HEK293 (cell line): Measurements from ENCODE around the gene AP1B1.

Experiments used
- ATF2 ChIP-seq: fragments of 450-650 bp; formaldehyde crosslinking; IDR thresholded peaks from 2 replicates; pipeline ENCODE4 v1.5.1; 2016; ENCODE audit warnings: missing biosample characterization, missing genetic modification characterization, low read depth
- CTCF ChIP-seq: fragments of 450-650 bp; formaldehyde crosslinking; IDR thresholded peaks from 2 replicates; pipeline ENCODE4 v1.5.1; 2016; ENCODE audit warnings: missing biosample characterization, missing genetic modification characterization
- FEZF1 ChIP-seq: fragments of 450-650 bp; formaldehyde crosslinking; IDR thresholded peaks from 2 replicates; pipeline ENCODE4 v1.5.1; 2016; ENCODE audit warnings: missing biosample characterization, missing genetic modification characterization
- GLI2 ChIP-seq: fragments of 450-650 bp; formaldehyde crosslinking; IDR thresholded peaks from 2 replicates; pipeline ENCODE4; 2017; ENCODE audit warnings: missing biosample characterization, missing genetic modification characterization, low read depth, borderline replicate concordance
- IKZF3 ChIP-seq: fragments of 450-650 bp; IDR thresholded peaks from 2 replicates; pipeline ENCODE4 v1.5.0; 2018; ENCODE audit warnings: missing biosample characterization, mild to moderate bottlenecking, missing genetic modification characterization, moderate library complexity
- KLF10 ChIP-seq: fragments of 450-650 bp; IDR thresholded peaks from 2 replicates; pipeline ENCODE4 v1.5.1; 2018; ENCODE audit warnings: missing biosample characterization, mild to moderate bottlenecking, missing genetic modification characterization
- PATZ1 ChIP-seq: fragments of 450-650 bp; formaldehyde crosslinking; IDR thresholded peaks from 2 replicates; pipeline ENCODE4 v1.5.1; 2016; ENCODE audit warnings: missing biosample characterization, missing genetic modification characterization
- PRDM6 ChIP-seq: fragments of 450-650 bp; formaldehyde crosslinking; IDR thresholded peaks from 2 replicates; pipeline ENCODE4 v1.5.1; 2017; ENCODE audit warnings: missing biosample characterization, missing genetic modification characterization
- REST ChIP-seq: fragments of 450-650 bp; formaldehyde crosslinking; IDR thresholded peaks from 2 replicates; pipeline ENCODE4 v1.5.1; 2016; ENCODE audit warnings: missing biosample characterization, missing genetic modification characterization
- SP2 ChIP-seq: fragments of 450-650 bp; formaldehyde crosslinking; IDR thresholded peaks from 2 replicates; pipeline ENCODE4 v1.5.1; 2016; ENCODE audit warnings: missing biosample characterization, missing genetic modification characterization
- YY1 ChIP-seq: fragments of 450-650 bp; formaldehyde crosslinking; IDR thresholded peaks from 2 replicates; pipeline ENCODE4 v1.5.1; 2018; ENCODE audit warnings: missing biosample characterization, missing genetic modification characterization
- ZBTB1 ChIP-seq: fragments of 450-650 bp; formaldehyde crosslinking; IDR thresholded peaks from 2 replicates; pipeline ENCODE4 v1.5.1; 2016; ENCODE audit warnings: missing biosample characterization, missing genetic modification characterization
- ZBTB26 ChIP-seq: fragments of 450-650 bp; formaldehyde crosslinking; optimal IDR thresholded peaks from 2 replicates; pipeline ENCODE3; 2016; ENCODE audit warnings: missing biosample characterization, mild to moderate bottlenecking, missing genetic modification characterization
- ZFP41 ChIP-seq: fragments of 450-650 bp; formaldehyde crosslinking; IDR thresholded peaks from 2 replicates; pipeline ENCODE4 v1.5.1; 2016; ENCODE audit warnings: missing biosample characterization, missing genetic modification characterization, borderline replicate concordance
- ZNF174 ChIP-seq: fragments of 450-650 bp; formaldehyde crosslinking; IDR thresholded peaks from 2 replicates; pipeline ENCODE4 v1.5.0; 2017; ENCODE audit warnings: missing biosample characterization, mild to moderate bottlenecking, missing genetic modification characterization
- ZNF362 ChIP-seq: fragments of 450-650 bp; formaldehyde crosslinking; IDR thresholded peaks from 2 replicates; pipeline ENCODE4 v1.5.1; 2016; ENCODE audit warnings: missing biosample characterization, missing genetic modification characterization
- ZNF426 ChIP-seq: fragments of 450-650 bp; formaldehyde crosslinking; IDR thresholded peaks from 2 replicates; pipeline ENCODE4 v1.5.1; 2017; ENCODE audit warnings: missing biosample characterization, missing genetic modification characterization, mild to moderate bottlenecking, inconsistent platforms, moderate library complexity
- ZNF473 ChIP-seq: fragments of 450-650 bp; formaldehyde crosslinking; IDR thresholded peaks from 2 replicates; pipeline ENCODE4 v1.5.1; 2017; ENCODE audit warnings: missing biosample characterization, missing genetic modification characterization
- ZNF518A ChIP-seq: fragments of 450-650 bp; formaldehyde crosslinking; conservative IDR thresholded peaks from 2 replicates; pipeline ENCODE4 v1.5.1; 2016; ENCODE audit warnings: low read depth, missing biosample characterization, missing genetic modification characterization
- ZNF623 ChIP-seq: fragments of 450-650 bp; formaldehyde crosslinking; IDR thresholded peaks from 2 replicates; pipeline ENCODE4 v1.5.1; 2016; ENCODE audit warnings: missing biosample characterization, missing genetic modification characterization
- ZNF777 ChIP-seq: fragments of 450-650 bp; formaldehyde crosslinking; IDR thresholded peaks from 2 replicates; pipeline ENCODE4 v1.5.1; 2017; ENCODE audit warnings: missing biosample characterization, missing genetic modification characterization, borderline replicate concordance

AP1B1 gene

GRCh38 chr22:29390270-29390669 is 1.9 kb upstream of the AP1B1 start (continued):
- TF ChIP-seq FEZF1 (no peak), ZBTB1 (no peak), ZNF426 (tag by site-specific recombination) (peak; percentile 43), YY1 (no peak), KLF10 (tag by site-specific recombination) (no peak), ZNF362 (tag by site-specific recombination) (no peak), PRDM6 (tag by site-specific recombination) (no peak), REST (tag by site-specific recombination) (no peak), CTCF (no peak), ZFP41 (no peak), ZNF174 (tag by site-specific recombination) (no peak), ZNF777 (tag by site-specific recombination) (no peak), ZBTB26 (no peak), GLI2 (tag by site-specific recombination) (no peak), SP2 (tag by site-specific recombination) (no peak), PATZ1 (tag by site-specific recombination) (no peak), ZNF623 (tag by site-specific recombination) (peak; percentile 28; the same call in 1 of the 2 replicates), ATF2 (no peak), IKZF3 (tag by site-specific recombination) (no peak), ZNF518A (tag by site-specific recombination) (peak; percentile 45; the same call in 1 of the 2 replicates), ZNF473 (no peak)
